HG03342 (cell line): Measurements from ENCODE around the gene APOBEC4.
"Not testable (repeated sequence)": the region's sequence is repeated elsewhere in the genome, so short reads cannot be mapped to it uniquely, and the experiment has no call there.

Experiments
- ATAC-seq: cut with Tn5 transposase; IDR thresholded peaks from one replicate; pipeline ENCODE4 v1.9.1; 2021; ENCODE audit warnings: mild to moderate bottlenecking, moderate library complexity; ENCODE audit not compliant: unreplicated experiment

APOBEC4 gene

GRCh38 chr1:183652547-183653461, at the start of gene APOBEC4:
TSS of gene APOBEC4 (minus strand) at chr1:183653316. CDS start at chr1:183648781, 4,535 bp downstream.
- ATAC-seq: peak; percentile 49

GRCh38 chr1:183702813-183703198, 49.7 kb upstream of the APOBEC4 start:
- no peak for ATAC-seq

- no peak for ATAC-seq
These were observed 49.1 kb upstream of the APOBEC4 start for GRCh38 chr1:183702087-183702812.

GRCh38 chr1:183699616-183700160, 46.6 kb upstream of the APOBEC4 start:
- no peak for ATAC-seq

GRCh38 chr1:183697814-183698590, 44.9 kb upstream of the APOBEC4 start:
- ATAC-seq: no peak

- no peak for ATAC-seq
These were observed 43.9 kb upstream of the APOBEC4 start for GRCh38 chr1:183696981-183697380.

GRCh38 chr1:183694755-183695154, 41.6 kb upstream of the APOBEC4 start:
- no peak for ATAC-seq

GRCh38 chr1:183694066-183694465, 41.0 kb upstream of the APOBEC4 start:
- no peak for ATAC-seq

GRCh38 chr1:183693521-183693920, 40.4 kb upstream of the APOBEC4 start:
- ATAC-seq: peak; percentile 46

- ATAC-seq: peak; percentile 83
These were observed 36.7 kb upstream of the APOBEC4 start for GRCh38 chr1:183689762-183690204.

GRCh38 chr1:183688341-183689060, 35.4 kb upstream of the APOBEC4 start:
- ATAC-seq: no peak

- ATAC-seq: no peak
These were observed 34.6 kb upstream of the APOBEC4 start for GRCh38 chr1:183687546-183688304.

- no peak for ATAC-seq
These were observed 33.1 kb upstream of the APOBEC4 start for GRCh38 chr1:183686229-183686628.

GRCh38 chr1:183685112-183685713, 32.1 kb upstream of the APOBEC4 start:
- ATAC-seq: no peak

- not testable (repeated sequence) for ATAC-seq
These were observed 26.2 kb upstream of the APOBEC4 start for GRCh38 chr1:183679363-183679762.

- ATAC-seq: no peak
These were observed 25.7 kb upstream of the APOBEC4 start for GRCh38 chr1:183678819-183679218.

GRCh38 chr1:183676586-183677189, 23.6 kb upstream of the APOBEC4 start:
- ATAC-seq: no peak

- ATAC-seq: no peak
These were observed 22.9 kb upstream of the APOBEC4 start for GRCh38 chr1:183675883-183676585.
